Keratinocyte (primary cell): ENCODE data around the gene RNF115. TPM values are rescaled to one million over a fixed set of nuclear protein-coding genes. Genes with fewer than 3 reads are reported as not detected.

ENCODE experiments used
- DNase-seq: peaks from one replicate; pipeline ENCODE4 v3.0.0-alpha.2; 2011; ENCODE audit warnings: low read depth, missing footprints, low spot score
- FAIRE-seq: peaks from 2 replicates; lab custom pipeline; 2011; peaks lifted over from hg19 to GRCh38; lab: Jason Lieb, UNC
- H2AFZ ChIP-seq: 2 replicates; pipeline ENCODE4 v1.6.0; 2012; ENCODE audit warnings: low read length, control low read depth, inconsistent platforms; ENCODE audit not compliant: control insufficient read depth
- H3K27ac ChIP-seq: 2 replicates; pipeline ENCODE4 v1.5.1; 2011; ENCODE audit warnings: low read length; ENCODE audit not compliant: control insufficient read depth, insufficient read depth
- H3K27me3 ChIP-seq: 3 replicates; pipeline ENCODE4 v1.6.0; 2011; ENCODE audit warnings: low read length; ENCODE audit not compliant: control insufficient read depth, insufficient read depth; ENCODE audit errors: extremely low read depth
- H3K36me3 ChIP-seq, 2 experiments: 2 replicates in 1 of 2; 3 replicates in 1 of 2; pipeline ENCODE4 v1.5.1; 2011; ENCODE audit warnings: low read length in 2 of 2, mild to moderate bottlenecking in 1 of 2; ENCODE audit not compliant: control insufficient read depth in 2 of 2, insufficient read depth in 2 of 2; ENCODE audit errors: extremely low read depth in 1 of 2
- H3K4me1 ChIP-seq: 3 replicates; pipeline ENCODE4 v1.5.1; 2011; ENCODE audit warnings: low read length; ENCODE audit not compliant: control insufficient read depth, insufficient read depth; ENCODE audit errors: extremely low read depth
- H3K4me2 ChIP-seq: 3 replicates; pipeline ENCODE4 v1.6.0; 2011; ENCODE audit warnings: low read depth, low read length; ENCODE audit not compliant: control insufficient read depth, insufficient read depth; ENCODE audit errors: extremely low read depth
- H3K4me3 ChIP-seq, 3 experiments: fragments of 200-600 bp in 1 of 3; sonication (generic) in 1 of 3; 2 replicates in 2 of 3; 3 replicates in 1 of 3; pipeline ENCODE4 v1.5.1; 2011 to 2016; ENCODE audit warnings: low read length in 3 of 3, mild to moderate bottlenecking in 3 of 3, control low read depth in 2 of 3, inconsistent platforms in 1 of 3, low read depth in 1 of 3, mixed read lengths in 1 of 3, mixed run types in 1 of 3, moderate library complexity in 1 of 3; ENCODE audit not compliant: control insufficient read depth in 2 of 3, insufficient read depth in 2 of 3; ENCODE audit errors: extremely low read depth in 1 of 3
- H3K79me2 ChIP-seq: 2 replicates; pipeline ENCODE4 v1.6.0; 2012; ENCODE audit warnings: low read length; ENCODE audit not compliant: control insufficient read depth, insufficient read depth
- H3K9ac ChIP-seq: 3 replicates; pipeline ENCODE4 v1.6.0; 2011; ENCODE audit warnings: low read length; ENCODE audit not compliant: control insufficient read depth, insufficient read depth; ENCODE audit errors: extremely low read depth
- H3K9me1 ChIP-seq: 3 replicates; pipeline ENCODE4 v1.6.0; 2011; ENCODE audit warnings: low read length; ENCODE audit not compliant: control insufficient read depth, insufficient read depth; ENCODE audit errors: extremely low read depth
- H3K9me3 ChIP-seq: 2 replicates; pipeline ENCODE4 v1.5.1; 2012; ENCODE audit warnings: low read depth, low read length; ENCODE audit not compliant: control insufficient read depth
- H4K20me1 ChIP-seq: 3 replicates; pipeline ENCODE4 v1.6.0; 2011; ENCODE audit warnings: low read length; ENCODE audit not compliant: control insufficient read depth, insufficient read depth; ENCODE audit errors: extremely low read depth
- EZH2 ChIP-seq: IDR thresholded peaks from one replicate; pipeline ENCODE4 v1.6.1; 2012; ENCODE audit warnings: inconsistent platforms, mild to moderate bottlenecking, low read length, moderate library complexity
- dilution Hi-C: fragments of 300-500 bp; cut with MboI; formaldehyde crosslinking; loops from one replicate; pipeline ENCODE4 v1.7.0; 2020; ENCODE audit warnings: low sequenced_read_pairs; ENCODE audit not compliant: extremely low pct_ligation_motif_present
- polyA plus RNA-seq, 5 experiments: library from polyadenylated mRNA; depleted of rRNA in 3 of 5; stranded (reverse) in 3 of 5; stranded (forward) in 1 of 5; unstranded in 1 of 5; fragments of >200 nt; gene quantifications; 1 replicate in 1 of 5; 2 replicates in 3 of 5; 3 replicates in 1 of 5; pipeline versions ENCODE4 v1.2.1 to v1.2.3, GENCODE V29; 2011 to 2012; ENCODE audit warnings: missing spikeins in 2 of 5, low read depth in 1 of 5, low replicate concordance in 1 of 5
- TF ChIP-seq, protein P1 (sequence below), 3 experiments: IDR thresholded peaks in 1 of 3; conservative IDR thresholded peaks in 1 of 3; optimal IDR thresholded peaks in 1 of 3; 2 replicates in 2 of 3; 3 replicates in 1 of 3; pipeline versions ENCODE3 to v1.5.1; 2011; ENCODE audit warnings: low read length in 3 of 3, mild to moderate bottlenecking in 3 of 3, moderate library complexity in 2 of 3, control low read depth in 1 of 3, inconsistent platforms in 1 of 3; ENCODE audit not compliant: insufficient read depth in 2 of 3; ENCODE audit errors: extremely low read depth in 1 of 3

The RNF115 gene
- polyA plus RNA-seq, 1 donor (not counting 4 experiments of a cell fraction or from before 2014, with no cell fraction given), result 10.1 TPM

DNA sequence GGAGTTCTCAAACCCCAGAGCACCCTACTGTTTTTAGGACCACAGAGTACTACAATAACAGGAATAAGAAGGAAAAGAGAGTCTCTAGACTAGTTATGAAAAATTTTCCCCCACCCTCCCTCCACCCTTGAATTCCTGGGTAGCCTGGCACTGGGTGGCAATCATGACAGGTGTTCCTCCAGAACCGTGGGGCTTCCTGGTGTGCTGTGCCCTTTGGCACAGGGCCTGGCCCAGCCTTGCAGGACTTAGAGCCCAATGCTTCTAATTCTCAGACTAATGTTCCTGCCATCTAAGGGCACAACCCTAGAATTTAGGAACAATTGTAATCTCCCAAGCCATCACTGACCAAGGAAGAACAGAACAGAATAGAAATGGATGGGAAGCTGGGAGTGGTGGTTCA is 106.1 kb downstream of the RNF115 start:
- no peak overlapping the region for H3K27ac ChIP-seq
- H3K4me3 ChIP-seq, result no peak overlapping the region
- no peaks in the 10 kb centered on the region for H4K20me1 ChIP-seq
- no peak overlapping the region for H3K4me2 ChIP-seq
- H3K79me2 ChIP-seq, result no peaks in the 10 kb centered on the region
- TF ChIP-seq, protein P1, sequence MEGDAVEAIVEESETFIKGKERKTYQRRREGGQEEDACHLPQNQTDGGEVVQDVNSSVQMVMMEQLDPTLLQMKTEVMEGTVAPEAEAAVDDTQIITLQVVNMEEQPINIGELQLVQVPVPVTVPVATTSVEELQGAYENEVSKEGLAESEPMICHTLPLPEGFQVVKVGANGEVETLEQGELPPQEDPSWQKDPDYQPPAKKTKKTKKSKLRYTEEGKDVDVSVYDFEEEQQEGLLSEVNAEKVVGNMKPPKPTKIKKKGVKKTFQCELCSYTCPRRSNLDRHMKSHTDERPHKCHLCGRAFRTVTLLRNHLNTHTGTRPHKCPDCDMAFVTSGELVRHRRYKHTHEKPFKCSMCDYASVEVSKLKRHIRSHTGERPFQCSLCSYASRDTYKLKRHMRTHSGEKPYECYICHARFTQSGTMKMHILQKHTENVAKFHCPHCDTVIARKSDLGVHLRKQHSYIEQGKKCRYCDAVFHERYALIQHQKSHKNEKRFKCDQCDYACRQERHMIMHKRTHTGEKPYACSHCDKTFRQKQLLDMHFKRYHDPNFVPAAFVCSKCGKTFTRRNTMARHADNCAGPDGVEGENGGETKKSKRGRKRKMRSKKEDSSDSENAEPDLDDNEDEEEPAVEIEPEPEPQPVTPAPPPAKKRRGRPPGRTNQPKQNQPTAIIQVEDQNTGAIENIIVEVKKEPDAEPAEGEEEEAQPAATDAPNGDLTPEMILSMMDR (optimal IDR thresholded peaks at IDR 0.05 in 1 of 3, IDR thresholded peaks at IDR 0.05 in 1 of 3, conservative IDR thresholded peaks at IDR 0.05 in 1 of 3; ENCODE audit: extremely low read depth in 1 of 3, insufficient read depth in 2 of 3, low read length in 3 of 3), result no peak
- no peak for TF ChIP-seq EZH2
- H3K4me1 ChIP-seq, result peaks cover 14% of the 10 kb centered on the region
- H3K36me3 ChIP-seq, result no peaks in the 10 kb centered on the region
- H3K27me3 ChIP-seq, result no peaks in the 10 kb centered on the region
- H3K9me1 ChIP-seq, result no peaks in the 10 kb centered on the region
- H3K9me3 ChIP-seq, result no peaks in the 10 kb centered on the region
- dilution Hi-C loops, result no loop called here
- no peak for DNase-seq
- no peak overlapping the region for H3K9ac ChIP-seq
- no peak for FAIRE-seq
- no peak overlapping the region for H2AFZ ChIP-seq

DNA sequence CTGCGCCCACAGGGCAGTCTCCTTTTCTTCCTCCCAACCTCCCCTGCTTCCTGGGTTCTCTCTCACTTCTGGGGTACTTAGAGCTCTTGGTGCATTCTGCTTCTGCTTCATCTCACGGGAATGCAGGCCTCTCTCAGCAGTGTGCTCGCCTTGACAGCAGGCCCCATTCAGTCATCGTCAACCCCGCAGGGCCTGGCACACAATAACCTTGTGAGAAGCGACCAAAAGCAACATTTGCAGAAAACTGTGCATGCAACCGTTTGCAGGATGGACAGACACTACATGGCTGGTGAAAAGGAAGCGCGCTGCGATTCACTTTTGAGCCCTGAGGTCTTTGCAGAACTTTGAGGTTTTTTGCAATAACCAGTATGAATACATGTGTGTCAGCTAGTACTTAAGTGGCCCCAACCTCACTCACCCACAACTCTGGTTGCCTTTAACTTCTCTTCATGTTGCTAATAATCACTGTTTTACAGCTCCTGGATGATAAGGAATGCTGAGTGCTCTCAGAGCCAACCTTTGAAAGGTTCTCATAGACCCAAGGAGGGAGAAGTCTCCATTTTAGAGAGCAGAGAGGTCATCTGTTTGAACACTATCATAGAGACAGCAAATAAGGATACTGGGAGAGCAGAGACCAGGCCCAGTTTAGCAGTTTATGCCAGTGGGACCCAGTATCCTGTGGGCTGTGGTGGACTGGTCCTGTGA is 107.1 kb downstream of the RNF115 start:
- dilution Hi-C loops, result no loop called here

More for the DNA sequence above, 107.1 kb downstream of the RNF115 start:
- H3K4me3 ChIP-seq, result no peak overlapping the region
- H4K20me1 ChIP-seq, result no peaks in the 10 kb centered on the region
- H3K9ac ChIP-seq, result no peak overlapping the region
- no peak for FAIRE-seq
- no peaks in the 10 kb centered on the region for H3K36me3 ChIP-seq
- H3K27me3 ChIP-seq, result no peaks in the 10 kb centered on the region
- TF ChIP-seq, protein P1 (optimal IDR thresholded peaks at IDR 0.05 in 1 of 3, IDR thresholded peaks at IDR 0.05 in 1 of 3, conservative IDR thresholded peaks at IDR 0.05 in 1 of 3; ENCODE audit: extremely low read depth in 1 of 3, insufficient read depth in 2 of 3, low read length in 3 of 3), result no peak
- TF ChIP-seq EZH2, result no peak
- H2AFZ ChIP-seq, result no peak overlapping the region
- H3K79me2 ChIP-seq, result no peaks in the 10 kb centered on the region
- H3K9me1 ChIP-seq, result no peaks in the 10 kb centered on the region
- no peak overlapping the region for H3K4me2 ChIP-seq
- no peak for DNase-seq
- peaks cover 14% of the 10 kb centered on the region for H3K4me1 ChIP-seq
- H3K9me3 ChIP-seq, result no peaks in the 10 kb centered on the region
- H3K27ac ChIP-seq, result no peak overlapping the region
